Ureter (tissue), 1 donor: ENCODE data around the gene TSPAN14. TPM values are rescaled to one million over a fixed set of nuclear protein-coding genes. Genes with fewer than 3 reads are reported as not detected.
A peak's percentile ranks its signal among the peaks of the same experiment; 100 is the strongest.
"Not testable (repeated sequence)": the region's sequence is repeated elsewhere in the genome, so short reads cannot be mapped to it uniquely, and the experiment has no call there.

Experiments
- DNase-seq: peaks from one replicate; pipeline ENCODE4 v3.0.0-alpha.2; 2020; ENCODE audit warnings: low spot score
- total RNA-seq: library from RNA; stranded (reverse); gene quantifications from one replicate; pipeline ENCODE4 v1.2.4, GENCODE V29; 2023
- donor health status: DM: yes; HTN: yes; CAD: no.

Gene TSPAN14
- total RNA-seq, 1 donor from 2014 or later, result 177 TPM

- no peak for DNase-seq
Measured at GRCh38 chr10:80542053-80542452, 87.9 kb downstream of the TSPAN14 start.

- DNase-seq, result no peak
Measured at GRCh38 chr10:80542652-80543318, 88.7 kb downstream of the TSPAN14 start.

GRCh38 chr10:80543319-80543672 lies 89.2 kb downstream of the TSPAN14 start:
- not testable (repeated sequence) for DNase-seq

GRCh38 chr10:80544316-80544953 lies 90.3 kb downstream of the TSPAN14 start:
- no peak for DNase-seq

- DNase-seq, result no peak
Measured at GRCh38 chr10:80545258-80545881, 91.3 kb downstream of the TSPAN14 start.

- DNase-seq, result no peak
Measured at GRCh38 chr10:80552151-80552646, 98.1 kb downstream of the TSPAN14 start.

- DNase-seq, result no peak
Measured at GRCh38 chr10:80553436-80553835, 99.3 kb downstream of the TSPAN14 start.

- no peak for DNase-seq
Measured at GRCh38 chr10:80554050-80554449, 99.9 kb downstream of the TSPAN14 start.

GRCh38 chr10:80555415-80555814 lies 101.3 kb downstream of the TSPAN14 start:
- DNase-seq, result no peak

- no peak for DNase-seq
Measured at GRCh38 chr10:80561950-80562349, 107.8 kb downstream of the TSPAN14 start.

- DNase-seq, result no peak
Measured at GRCh38 chr10:80567292-80567691, 113.2 kb downstream of the TSPAN14 start.

- no peak for DNase-seq
Measured at GRCh38 chr10:80569131-80569895, 115.2 kb downstream of the TSPAN14 start.

- no peak for DNase-seq
Measured at GRCh38 chr10:80571352-80571751, 117.2 kb downstream of the TSPAN14 start.

- DNase-seq, result no peak
Measured at GRCh38 chr10:80579181-80579763, 125.2 kb downstream of the TSPAN14 start.

GRCh38 chr10:80579849-80580637 lies 125.9 kb downstream of the TSPAN14 start:
- no peak for DNase-seq

GRCh38 chr10:80580638-80581468 lies 126.7 kb downstream of the TSPAN14 start:
- DNase-seq, result no peak

- DNase-seq, result peak; percentile 23
Measured at GRCh38 chr10:80581469-80581835, 127.3 kb downstream of the TSPAN14 start.

GRCh38 chr10:80582286-80582960 lies 128.3 kb downstream of the TSPAN14 start:
- DNase-seq, result no peak
